GM21423 (cell line): ENCODE measurements around the gene CAPN8.
A peak's percentile ranks its signal among the peaks of the same experiment; 100 is the strongest.

Source experiments
- ATAC-seq: cut with Tn5 transposase; IDR thresholded peaks from one replicate; pipeline ENCODE4 v1.9.1; 2021; ENCODE audit warnings: mild to moderate bottlenecking, moderate library complexity; ENCODE audit not compliant: unreplicated experiment

CAPN8 gene

DNA sequence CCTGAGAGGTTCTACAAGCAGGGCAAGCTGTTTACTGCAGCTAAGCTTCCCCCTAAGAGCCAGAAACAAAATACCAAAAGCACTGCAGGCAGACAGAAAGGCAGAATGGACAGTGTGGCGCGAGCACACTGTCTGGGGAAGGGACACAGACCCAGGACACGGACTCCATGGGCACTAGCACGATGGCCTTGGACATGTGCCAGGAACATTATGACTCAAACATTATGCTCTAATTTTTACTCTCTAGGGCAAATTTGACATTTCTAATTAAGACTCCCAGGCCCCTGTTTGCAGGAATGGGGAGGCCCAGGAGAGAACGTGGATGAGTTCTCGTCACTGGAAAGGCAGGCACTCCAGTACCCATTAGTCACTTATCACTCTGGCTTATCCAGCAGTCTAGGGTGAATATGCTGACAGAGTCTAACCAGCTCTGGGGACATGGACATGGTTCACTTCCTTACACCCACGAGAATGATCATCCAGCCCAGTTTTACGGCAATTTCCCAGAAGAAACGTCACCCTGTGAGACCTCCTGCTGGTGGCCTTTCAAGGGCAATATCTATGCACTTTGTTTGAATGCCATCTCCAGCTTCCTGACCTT lies 45.1 kb downstream of the CAPN8 start:
- ATAC-seq, result no peak

DNA sequence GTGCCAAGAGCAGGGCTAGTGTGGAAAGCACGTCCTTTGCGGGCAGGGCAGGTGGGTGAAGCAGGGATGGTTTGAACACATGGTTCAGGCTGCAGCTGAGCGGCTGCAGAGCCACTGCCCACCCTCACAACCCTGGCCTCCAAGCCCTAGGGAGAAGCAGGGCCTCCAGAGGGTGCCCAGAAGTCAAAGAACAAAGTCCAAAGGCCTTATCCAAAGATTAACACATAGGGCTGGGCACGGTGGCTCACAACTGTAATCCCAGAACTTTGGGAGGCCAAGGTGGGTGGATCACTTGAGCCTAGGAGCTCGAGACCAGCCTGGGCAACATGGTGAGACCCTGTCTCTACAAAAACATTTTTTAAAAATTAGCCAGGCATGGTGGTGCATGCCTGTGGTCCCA lies 46.8 kb downstream of the CAPN8 start:
- ATAC-seq, result no peak

DNA sequence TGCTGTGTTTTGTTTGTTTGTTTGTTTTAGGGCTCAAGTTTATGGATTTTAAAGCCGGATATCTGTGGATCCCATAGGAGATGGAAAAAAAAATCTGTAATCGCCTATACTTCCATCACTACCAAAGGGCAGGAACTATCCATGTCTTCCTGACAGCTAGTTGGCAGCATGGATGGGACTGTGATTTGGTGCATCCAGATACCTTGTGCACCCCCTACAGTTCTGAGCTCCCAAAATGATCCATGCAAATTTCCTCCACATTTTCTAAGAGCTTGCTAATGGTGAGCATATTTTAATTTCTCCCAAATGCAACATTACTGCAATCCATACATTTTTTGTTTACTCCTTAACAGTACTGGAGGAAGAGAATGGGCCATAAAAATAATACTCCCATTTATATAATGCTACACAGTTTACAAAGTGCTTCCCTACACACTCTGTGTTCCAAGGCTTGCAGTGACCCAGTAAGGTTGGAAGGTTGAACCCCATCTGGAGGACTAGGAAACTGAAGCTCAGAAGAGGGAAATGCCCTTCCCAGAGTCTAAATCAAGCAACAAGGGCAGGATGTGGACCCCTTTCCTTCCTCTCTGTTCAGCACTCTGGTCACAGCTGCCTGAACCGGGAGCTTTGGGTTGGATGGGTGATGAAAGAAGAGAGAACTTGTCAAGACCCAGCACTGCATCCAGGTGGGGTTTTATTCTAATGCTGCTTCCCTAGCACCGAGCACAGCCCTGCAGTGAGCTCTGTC lies 48.0 kb downstream of the CAPN8 start:
- ATAC-seq, result no peak

DNA sequence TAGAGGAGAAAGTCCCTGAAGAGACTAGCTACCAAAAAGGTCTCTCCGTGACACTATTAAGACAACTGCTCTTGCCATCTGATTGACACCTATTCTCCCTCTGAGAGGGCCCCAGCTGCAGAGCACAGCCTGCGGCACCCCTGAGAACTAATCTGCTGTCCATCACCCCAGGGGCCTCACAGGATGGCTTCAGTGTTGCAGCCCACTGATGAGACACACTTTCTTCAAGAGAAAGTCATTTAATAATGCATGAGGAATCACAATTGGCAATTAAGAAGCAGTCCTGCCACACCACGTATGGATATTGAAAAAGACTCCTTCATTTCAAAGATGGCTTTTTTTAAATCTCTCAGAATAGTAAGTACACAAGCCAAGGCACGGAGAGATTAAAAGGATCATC lies 48.9 kb downstream of the CAPN8 start:
- no peak for ATAC-seq

DNA sequence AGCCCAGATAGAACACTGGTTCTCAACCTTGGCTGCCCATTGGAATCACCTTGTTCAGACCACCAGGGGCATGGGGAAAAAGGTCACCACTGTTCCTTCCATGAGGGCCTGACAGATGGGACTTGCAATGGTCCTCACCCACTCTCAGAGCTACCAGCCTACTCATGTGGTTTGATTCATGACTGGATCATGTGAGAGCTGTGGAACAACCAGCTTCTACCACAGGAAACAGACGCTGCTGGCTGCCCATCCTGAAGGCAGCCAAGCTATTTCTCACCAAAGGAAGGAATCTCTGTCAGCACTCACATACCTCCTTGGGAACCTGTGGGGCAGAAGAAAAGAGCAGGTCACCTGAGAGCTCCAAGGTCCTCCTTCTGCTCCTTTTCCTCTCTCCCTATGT lies 53.6 kb downstream of the CAPN8 start:
- no peak for ATAC-seq

DNA sequence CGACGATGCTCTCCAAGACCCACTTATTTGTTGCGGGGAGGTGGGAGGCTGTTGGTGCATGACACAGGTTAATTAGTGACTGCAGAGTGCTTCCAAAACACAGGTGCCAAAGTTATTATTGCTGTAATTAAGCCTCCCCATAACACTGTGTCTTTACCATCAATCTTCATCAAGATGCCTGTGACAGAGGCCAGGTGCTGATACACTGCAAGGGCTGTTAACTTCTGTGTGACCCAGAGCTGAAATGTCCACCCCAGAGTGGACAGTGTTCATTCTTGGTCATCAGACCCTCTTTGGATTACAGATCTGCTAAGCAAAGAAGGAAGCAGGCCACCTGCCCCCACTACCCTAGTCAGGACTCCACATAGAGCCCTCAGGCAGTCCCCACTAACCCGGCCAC lies 55.5 kb downstream of the CAPN8 start:
- no peak for ATAC-seq

DNA sequence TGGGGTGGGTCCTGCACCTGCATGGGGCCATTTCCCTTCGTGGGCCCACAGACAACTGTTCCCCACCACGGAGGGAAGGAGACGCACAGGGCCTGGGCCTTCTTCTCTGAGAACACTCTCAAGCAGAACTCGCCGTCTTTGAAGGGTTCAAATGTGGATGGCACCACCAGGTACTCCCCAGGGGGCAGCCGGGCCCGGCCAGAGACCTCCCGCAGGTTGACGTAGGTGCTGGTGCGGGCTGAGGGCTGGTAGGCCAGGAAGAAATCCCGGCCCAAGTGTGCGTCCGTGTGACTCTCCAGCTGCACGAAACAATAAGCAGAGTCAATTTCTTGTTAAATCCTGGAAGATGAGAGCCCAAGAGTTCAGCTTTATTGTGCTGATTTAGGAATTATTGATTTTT lies 56.4 kb downstream of the CAPN8 start:
- ATAC-seq, result no peak

DNA sequence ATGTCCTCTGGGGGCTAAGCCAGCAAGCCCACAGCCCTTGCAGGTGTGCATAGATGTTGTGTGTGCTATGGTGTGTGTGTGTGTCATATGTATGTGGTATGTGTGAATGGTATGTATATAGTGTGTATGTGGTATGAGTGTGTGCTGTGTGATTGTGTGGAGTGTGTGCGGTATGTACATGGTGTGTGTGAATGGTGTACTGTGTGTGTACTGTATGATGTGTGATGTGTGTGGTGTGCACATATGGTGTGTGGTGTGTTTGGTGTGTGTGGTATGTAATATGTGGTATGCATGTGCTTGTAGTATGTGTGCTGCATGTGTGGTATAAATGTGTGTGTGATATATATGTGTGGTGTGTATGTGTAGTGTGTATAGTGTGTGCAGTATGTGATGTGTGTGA lies 107.0 kb downstream of the CAPN8 start:
- no peak for ATAC-seq

DNA sequence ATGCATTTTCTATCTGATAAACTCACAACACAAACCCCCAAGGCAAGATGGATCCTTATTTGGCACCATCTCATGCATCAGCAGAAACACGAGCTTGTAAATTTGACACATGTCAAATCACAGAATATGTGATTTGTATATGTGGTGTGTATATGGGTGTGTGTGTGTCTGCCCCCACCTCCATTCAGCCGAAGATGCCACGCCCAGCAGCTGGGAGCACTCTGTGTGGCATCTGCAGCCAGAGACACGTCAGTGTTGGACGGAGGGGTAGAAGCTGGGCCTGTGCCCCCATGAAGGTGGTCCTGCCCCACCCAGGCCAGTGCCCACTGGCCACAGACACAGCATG lies 108.4 kb downstream of the CAPN8 start:
- ATAC-seq, result no peak

DNA sequence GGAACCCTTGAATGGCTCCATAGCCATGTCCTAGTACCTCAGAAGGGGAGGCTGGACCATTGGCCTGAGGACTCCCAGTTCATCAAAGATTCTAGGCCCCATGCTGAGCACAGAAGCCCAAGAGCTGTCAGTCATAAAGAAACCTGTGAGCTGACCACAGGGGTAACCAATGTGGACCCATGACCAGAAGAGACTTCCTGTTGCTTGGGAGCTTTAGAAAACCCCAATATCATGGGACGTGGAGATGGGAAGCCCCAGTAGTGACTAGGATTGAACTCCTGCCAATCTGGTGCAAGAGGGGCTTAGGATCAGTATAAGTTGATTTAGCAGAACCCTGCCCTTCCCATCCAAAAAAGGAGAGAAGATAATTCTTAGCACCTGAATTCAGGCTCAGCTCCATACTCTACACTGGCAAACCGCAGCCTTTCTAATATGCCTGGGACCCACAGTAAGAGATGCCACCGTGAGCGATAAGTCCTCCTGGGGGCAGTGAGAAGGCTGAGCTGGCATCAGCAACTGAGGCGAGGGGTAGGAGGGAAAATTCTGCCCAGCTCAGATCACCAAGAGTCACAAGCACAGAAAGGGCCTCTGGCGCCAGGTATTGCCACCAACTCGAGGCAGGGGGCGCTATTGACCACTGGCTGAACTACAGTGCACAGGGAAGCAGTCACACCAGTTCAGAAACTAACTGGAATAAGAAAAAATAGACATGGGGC lies 108.9 kb downstream of the CAPN8 start:
- ATAC-seq, result peak; percentile 80

DNA sequence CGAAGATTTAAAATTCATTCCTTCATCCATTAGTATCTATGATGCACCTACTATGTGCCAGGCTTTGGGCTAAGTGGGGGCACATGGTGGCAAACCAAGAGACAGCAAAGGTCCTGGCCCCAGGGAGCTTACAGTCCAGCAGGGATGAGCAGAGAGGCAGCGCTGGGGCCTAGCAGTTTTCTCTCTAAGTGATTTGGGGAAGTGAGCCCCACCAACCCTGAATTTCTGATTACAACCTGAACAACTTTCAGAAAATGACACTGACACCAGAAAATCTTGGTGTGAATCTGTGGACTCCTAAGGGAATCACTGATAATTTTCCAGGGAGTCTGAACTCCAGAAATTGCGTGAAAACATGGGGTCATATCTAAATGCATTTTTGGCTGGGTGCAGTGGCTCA lies 111.5 kb downstream of the CAPN8 start:
- no peak for ATAC-seq

DNA sequence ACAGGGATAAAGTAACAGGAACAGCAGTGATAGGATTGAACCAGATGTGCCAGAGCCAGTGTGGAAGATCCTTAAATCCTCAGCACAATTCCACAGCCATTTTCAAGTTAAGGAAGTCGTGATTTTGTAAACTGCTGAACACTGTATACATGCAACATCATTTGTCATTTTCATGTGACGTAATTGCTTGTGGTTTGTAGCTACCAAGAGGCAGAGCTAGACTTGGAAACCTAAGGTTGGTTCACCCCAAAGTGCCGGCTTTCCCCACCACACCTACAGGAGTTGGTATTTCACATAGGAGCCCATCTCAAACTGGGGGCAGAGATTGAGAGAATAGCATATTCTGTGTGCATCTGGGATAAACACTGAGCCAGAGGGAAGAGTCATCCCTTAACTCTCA lies 113.9 kb downstream of the CAPN8 start:
- no peak for ATAC-seq

DNA sequence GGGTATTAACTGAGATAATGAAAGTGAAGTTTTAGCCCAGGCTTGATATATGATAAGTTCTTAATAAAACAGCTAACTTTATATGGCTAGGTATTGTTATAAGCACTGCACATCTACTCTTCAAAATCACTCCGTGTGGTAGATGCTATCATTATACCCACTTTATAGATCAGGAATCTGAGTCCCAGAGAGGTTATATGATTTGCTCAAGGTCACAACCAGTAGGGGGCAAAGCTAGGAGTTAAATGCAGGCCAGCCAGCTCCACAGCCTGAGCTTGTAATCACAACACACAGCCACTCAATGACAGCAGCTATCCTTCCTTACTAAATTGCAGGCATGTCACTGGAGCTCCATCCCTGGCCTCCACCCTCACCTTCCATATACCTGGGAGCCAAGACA lies 115.8 kb downstream of the CAPN8 start:
- ATAC-seq, result no peak

DNA sequence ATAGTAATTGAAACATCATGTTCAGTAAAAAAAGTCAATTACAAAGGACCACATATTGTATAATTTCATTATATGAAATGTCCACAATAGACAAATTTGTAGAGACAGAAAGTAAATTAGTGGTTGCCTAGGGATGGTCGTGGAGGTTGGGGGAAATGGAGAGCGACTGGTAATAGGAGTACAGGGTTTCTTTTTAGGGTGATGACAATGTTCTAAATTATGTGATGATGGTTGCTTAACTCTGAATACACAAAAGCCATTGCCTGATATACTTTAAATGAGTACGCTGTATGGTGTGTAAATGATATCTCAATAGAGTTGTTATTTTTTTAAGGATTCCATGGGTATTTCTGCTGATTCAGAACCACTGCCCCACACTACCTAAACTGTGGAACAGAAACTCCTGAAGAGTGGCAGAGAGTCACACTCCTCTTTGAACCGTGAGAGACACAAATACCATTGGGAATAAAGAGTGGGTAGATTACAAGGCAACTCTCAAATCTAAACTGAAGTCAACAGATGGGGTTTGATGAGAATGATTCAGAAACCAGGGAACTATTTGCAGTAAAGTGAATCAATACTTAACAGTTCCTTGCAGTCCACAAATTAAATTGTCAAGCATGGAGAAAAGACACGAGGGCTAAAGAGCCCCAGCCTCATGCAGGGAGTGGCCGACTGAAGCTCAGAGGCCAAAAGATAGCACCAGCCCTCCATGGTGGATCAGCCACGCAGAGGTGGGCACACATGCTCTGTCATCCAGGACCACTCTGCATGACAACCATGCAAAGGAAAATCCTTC lies 118.0 kb downstream of the CAPN8 start:
- no peak for ATAC-seq

DNA sequence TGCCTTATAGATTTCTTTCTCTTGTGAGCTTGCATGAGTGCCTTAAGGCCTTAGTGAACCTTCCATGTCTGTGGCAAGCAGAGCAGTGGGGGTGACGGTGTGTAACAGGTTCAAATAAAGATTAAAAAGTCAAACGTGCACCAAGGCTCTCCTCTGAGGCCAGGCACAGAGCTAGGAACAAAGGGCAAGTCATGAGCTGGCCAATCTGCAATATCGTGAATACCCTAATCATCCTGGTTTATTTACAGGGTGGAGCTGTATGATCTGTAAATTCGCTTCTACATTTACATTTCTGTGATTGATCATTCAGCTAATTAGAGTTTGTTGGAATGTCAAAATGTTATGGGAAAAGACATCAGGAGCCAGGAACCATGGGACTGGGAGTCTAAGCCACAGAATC lies 120.2 kb downstream of the CAPN8 start:
- no peak for ATAC-seq

DNA sequence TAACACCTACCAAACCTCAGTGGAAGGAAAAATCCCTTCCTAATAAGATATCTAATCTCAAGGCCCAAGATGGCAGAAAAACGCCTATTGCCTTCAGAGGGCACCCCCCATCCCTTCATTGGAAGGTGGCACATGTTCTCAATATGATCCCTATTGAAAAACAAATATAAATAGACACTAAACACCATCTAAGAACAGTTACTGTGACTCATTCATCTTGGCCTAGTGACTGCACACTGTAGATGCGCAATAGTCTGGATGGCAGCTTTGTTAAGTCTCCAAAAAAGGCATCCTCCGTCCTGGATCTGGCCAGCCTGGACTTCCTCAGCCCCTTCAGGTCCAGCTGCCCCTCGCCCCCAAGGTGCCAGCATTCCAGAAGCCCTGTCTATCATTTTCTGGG lies 121.9 kb downstream of the CAPN8 start:
- no peak for ATAC-seq

DNA sequence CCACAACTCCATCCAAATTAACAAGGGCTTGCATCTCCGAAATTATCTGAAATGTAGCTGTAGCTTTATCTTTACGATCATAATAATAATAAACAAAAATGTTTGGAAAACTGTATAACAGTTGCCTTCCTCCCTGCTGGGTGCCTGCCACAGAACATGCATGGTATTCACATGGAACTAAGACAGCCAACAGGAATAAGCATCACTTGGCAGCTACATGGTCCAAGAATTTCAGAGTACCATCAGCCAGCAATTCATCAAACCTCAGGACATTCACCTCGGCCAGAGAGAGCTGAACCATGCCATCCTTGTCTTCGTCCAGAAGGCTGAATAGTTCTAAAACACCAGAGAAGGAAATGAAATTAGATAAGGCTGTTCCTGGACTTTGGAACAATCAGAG lies 122.7 kb downstream of the CAPN8 start:
- ATAC-seq, result no peak

DNA sequence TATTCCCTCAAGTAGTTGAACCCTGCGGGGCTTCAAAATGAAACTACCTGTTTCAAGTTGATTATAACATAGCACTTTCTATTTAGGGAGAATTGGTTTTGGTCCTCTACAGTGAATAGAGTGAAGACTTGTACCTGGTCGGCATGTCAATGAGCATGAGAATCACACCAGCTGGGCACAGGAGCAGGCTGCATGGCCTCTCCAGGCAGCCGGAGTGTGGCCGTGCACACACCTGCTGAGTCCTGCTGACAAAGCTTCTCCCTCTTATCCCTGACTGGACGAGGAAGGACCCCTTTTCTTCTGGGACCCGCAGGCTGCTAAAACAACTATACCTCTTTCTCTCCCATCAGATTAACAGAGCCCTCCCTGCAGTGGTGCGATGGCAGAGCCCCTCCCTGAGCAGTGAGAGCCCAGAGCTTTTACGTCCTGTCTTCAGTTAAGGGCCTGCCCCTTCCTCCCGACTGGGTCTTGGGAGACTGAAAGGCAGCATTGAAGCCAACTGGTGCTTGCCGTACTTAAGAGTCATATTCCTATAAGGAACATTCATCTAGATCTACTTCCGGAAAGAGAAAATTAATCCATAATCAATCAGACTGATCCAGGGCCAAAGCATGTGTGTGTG lies 124.9 kb downstream of the CAPN8 start:
- no peak for ATAC-seq

DNA sequence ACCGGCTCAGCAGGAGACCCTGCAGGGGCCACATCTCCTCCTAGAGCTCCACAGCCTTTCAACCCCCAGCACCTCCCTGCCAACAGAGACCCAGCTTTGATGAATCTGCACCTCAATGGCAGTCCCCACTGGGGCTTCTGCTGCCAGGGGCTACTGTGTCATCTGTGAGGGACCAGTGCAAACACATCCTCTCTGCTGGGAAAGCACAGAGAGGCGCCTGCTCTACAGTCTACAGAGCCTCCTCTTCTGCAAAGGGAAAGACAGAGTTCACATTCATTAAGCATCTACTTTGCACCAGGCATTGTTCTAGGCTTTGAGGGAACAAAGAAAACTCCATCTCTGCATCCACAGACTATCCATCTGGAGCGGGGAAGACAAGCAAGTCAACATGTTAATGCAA lies 125.8 kb downstream of the CAPN8 start:
- ATAC-seq, result no peak

DNA sequence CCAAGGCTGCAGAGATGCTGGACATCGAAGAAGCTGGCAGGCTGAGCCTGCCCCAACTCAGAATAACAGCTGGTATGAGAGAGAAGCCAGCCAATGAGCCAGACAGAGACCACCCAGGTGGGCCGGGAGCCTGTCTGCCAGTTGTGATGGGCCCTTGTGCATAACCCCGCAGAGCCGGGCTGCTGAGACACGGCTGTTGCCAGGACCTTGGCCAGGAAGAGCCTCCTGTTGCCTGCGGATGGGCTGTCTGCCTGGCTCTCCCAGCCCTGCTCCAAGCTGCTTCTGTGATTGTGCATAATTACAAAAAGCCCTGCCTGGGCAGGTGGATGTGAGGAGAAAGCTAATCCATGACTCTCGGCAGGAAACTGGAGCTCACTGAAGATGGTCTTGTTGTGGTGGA lies 126.5 kb downstream of the CAPN8 start:
- ATAC-seq, result no peak

DNA sequence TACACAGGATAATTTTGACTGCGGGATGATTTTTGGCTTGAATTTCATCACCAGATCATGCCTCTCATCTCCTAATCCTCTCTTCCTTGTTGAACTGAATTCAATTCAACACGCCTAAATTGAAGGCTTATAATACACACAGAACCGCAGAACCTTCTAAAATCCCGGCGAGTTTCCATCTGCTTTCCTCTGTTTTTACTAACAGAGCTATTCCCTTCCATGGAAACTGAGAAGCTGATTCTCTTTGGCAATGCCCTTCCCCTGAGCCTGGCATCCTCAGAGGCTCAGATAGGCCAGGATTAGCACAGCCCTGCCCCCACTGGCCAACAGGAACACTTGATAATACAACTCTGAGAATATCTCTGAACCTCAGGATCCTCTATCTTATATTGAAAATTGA lies 130.2 kb downstream of the CAPN8 start:
- no peak for ATAC-seq
